C4-2B (cell line): ENCODE measurements around the gene C20orf144.

Experiments
- H3K27ac ChIP-seq: fragments of 450-650 bp; 2 replicates; pipeline ENCODE4 v1.5.1; 2017
- ZFX ChIP-seq: fragments of 450-650 bp; IDR thresholded peaks from 2 replicates; pipeline ENCODE4 v1.6.1; 2017
- TF ChIP-seq, protein P1 (sequence below): fragments of 450-650 bp; conservative IDR thresholded peaks from 2 replicates; pipeline ENCODE4 v1.5.1; 2017; ENCODE audit warnings: mild to moderate bottlenecking

The C20orf144 gene

GRCh38 chr20:33650753-33651561 is 11.2 kb upstream of the C20orf144 start:
- H3K27ac ChIP-seq = peak overlapping the region; percentile 93
- TF ChIP-seq, protein P1, sequence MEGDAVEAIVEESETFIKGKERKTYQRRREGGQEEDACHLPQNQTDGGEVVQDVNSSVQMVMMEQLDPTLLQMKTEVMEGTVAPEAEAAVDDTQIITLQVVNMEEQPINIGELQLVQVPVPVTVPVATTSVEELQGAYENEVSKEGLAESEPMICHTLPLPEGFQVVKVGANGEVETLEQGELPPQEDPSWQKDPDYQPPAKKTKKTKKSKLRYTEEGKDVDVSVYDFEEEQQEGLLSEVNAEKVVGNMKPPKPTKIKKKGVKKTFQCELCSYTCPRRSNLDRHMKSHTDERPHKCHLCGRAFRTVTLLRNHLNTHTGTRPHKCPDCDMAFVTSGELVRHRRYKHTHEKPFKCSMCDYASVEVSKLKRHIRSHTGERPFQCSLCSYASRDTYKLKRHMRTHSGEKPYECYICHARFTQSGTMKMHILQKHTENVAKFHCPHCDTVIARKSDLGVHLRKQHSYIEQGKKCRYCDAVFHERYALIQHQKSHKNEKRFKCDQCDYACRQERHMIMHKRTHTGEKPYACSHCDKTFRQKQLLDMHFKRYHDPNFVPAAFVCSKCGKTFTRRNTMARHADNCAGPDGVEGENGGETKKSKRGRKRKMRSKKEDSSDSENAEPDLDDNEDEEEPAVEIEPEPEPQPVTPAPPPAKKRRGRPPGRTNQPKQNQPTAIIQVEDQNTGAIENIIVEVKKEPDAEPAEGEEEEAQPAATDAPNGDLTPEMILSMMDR = no peak
- no peak for TF ChIP-seq ZFX

GRCh38 chr20:33651562-33652048 is 10.5 kb upstream of the C20orf144 start:
- peak overlapping the region; percentile 93 for H3K27ac ChIP-seq
- TF ChIP-seq ZFX = no peak
- TF ChIP-seq, protein P1 = no peak

DNA sequence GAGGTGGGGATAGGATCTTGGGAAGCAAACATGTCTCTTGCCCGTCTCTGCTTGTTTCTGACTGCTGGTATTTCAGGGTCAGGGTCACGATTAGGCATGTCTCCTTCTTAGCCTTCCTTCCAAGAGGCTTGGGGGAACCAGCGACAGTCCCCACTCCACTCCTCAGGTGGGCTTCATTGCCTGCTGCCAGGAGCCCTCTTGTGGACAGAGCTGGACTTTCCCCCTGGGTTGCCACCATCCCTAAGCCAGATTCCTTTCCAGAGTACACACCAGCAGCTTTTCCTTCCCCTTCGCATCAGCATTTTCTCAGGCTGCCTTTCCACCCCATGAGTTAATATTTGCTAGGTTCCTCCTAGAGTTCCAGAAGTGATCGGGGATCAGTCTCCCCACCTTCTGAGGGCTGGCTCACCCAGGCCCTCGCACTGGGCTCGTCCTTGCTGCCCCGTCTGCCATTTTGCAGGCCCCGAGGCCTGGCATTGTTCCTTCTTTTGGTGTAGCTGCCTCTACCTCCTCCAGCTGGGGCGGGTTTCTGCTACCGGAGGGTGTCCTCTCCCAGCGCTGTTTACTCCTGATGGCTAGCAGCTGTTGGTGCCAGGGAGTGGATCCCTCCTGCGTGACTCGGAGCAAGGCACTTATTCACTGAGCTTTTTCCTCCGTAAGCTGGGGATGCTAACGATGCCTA is 8.8 kb upstream of the C20orf144 start:
- TF ChIP-seq, protein P1 = no peak; the same call in 1 of the 2 replicates
- TF ChIP-seq ZFX = no peak
- peak overlapping the region; percentile 93 for H3K27ac ChIP-seq

DNA sequence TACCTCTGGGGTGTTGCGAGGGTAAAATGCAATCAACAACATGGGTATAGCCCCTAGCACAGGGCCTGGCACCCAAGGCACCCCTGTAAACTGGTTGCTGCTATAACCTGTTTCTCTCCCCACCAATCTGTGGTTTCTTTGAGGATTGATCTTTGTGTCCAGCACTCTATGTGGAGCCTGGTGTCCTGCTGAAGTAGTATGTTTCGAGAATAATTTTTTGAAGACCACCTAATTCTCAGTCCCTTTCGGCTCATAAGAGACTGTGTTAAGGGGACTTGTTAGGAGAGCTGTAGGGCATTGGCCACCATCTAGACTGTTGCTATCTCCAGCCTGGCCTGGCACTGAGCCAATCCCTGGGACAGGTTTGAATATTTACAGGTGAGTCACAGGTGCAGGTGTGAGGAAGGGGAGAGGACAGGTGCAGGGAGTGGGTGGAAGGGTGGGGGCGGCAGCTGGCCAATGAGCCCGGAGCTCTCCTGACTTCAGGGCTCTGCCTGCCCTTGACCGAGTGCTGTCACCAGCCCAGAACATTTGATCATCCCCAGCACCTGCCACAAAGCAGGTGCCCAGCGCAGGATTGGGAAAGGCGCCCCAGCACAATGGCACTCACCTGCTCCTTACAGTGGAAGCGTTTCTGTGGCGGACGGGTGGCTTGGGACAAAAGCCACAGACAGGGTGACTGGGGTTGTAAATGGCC is 8.1 kb upstream of the C20orf144 start:
- no peak for TF ChIP-seq ZFX
- TF ChIP-seq, protein P1 = no peak
- peak overlapping the region; percentile 93 for H3K27ac ChIP-seq

DNA sequence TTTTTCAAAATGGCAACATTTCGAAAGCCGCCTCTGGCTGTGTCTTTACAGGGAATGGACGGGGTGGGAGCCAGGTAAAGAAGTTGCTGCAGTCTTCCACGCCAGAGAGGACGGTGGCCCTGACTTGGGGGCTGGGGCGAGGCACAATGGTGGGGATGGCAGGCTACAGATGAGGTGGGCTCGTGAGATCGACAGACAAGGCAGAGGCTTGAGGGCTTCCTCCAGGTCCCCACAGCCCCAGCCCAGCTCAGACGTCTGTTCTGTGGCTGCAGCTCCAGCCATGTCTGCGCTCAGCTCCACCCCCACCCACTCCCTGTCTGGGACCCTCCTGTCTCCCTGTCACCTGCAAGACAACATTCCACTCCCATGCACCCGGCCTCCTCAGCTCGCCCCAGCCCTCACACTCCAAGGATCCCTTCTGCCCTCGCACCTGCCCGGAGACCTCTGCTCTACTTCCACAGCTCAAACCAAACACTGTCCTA is 7.4 kb upstream of the C20orf144 start:
- no peak for TF ChIP-seq ZFX
- TF ChIP-seq, protein P1 = no peak
- peak overlapping the region; percentile 93 for H3K27ac ChIP-seq

DNA sequence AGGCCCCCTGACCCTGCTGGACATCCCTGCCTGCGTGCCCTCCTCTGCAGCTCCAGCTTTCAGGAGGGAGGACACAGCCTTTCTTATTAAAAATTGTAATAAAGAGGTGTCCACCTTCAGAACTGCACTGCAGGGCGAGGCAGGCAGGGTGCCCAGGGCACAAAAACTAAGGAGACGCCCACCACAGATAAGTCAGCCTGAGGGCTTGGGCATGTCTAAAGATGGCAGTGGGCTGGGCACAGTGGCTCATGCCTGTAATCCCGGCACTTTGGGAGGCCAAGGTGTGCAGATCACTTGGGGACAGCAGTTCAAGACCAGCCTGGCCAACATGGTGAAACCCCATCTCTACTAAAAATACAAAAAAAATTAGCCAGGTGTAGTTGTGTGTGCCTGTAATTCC is 7.0 kb upstream of the C20orf144 start:
- TF ChIP-seq, protein P1 = no peak
- TF ChIP-seq ZFX = no peak

More for the DNA sequence above, 7.0 kb upstream of the C20orf144 start:
- H3K27ac ChIP-seq = peak overlapping the region; percentile 93
